ENCODE data around the gene LIN7C. TPM values are rescaled to one million over a fixed set of nuclear protein-coding genes. Genes with fewer than 3 reads are reported as not detected.
A peak's percentile ranks its signal among the peaks of the same experiment; 100 is the strongest.

Gene LIN7C
- total and polyA plus RNA-seq, 9 of the 15 experiments (the other 6 are each of a cell fraction or from before 2014, with no cell fraction given) = 10.8 to 52.7 (median 21.5) TPM

- TF ChIP-seq, protein P1, sequence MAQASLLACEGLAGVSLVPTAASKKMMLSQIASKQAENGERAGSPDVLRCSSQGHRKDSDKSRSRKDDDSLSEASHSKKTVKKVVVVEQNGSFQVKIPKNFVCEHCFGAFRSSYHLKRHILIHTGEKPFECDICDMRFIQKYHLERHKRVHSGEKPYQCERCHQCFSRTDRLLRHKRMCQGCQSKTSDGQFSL (CRISPR knock-in tag; IDR thresholded peaks at IDR 0.05) = peak; percentile 36
- TF ChIP-seq, protein P1 (tag; IDR thresholded peaks at IDR 0.05) = no peak
- TF ChIP-seq SAP30 (IDR thresholded peaks at IDR 0.05; ENCODE audit: borderline replicate concordance, insufficient read depth, low read depth, low read length, poor library complexity, severe bottlenecking) (peak; percentile 21), PHF8 (IDR thresholded peaks at IDR 0.05; ENCODE audit: borderline replicate concordance, low read length) (0 out of 2 replicates have a peak, but pooled peaks have one; percentile 52), SIN3A (IDR thresholded peaks at IDR 0.05; ENCODE audit: borderline replicate concordance in 2 of 2, control insufficient read depth in 1 of 2, low read depth in 2 of 2, low read length in 2 of 2) (0 out of 4 replicates have a peak, but pooled peaks of 1 of the 2 experiments have one; percentile 37), NR2C2 (CRISPR knock-in tag; IDR thresholded peaks at IDR 0.05) (no peak), NR2C2 (tag; IDR thresholded peaks at IDR 0.05) (peak; percentile 38), ZNF561 (CRISPR knock-in tag; conservative IDR thresholded peaks at IDR 0.05) (no peak), NUFIP1 (IDR thresholded peaks at IDR 0.05; ENCODE audit: partially characterized antibody) (no peak), GABPB2 (CRISPR knock-in tag; conservative IDR thresholded peaks at IDR 0.05) (no peak), FOXA1 (IDR thresholded peaks at IDR 0.05; ENCODE audit: borderline replicate concordance) (no peak), TGIF2 (CRISPR knock-in tag; IDR thresholded peaks at IDR 0.05) (no peak), MITF (IDR thresholded peaks at IDR 0.05) (0 out of 2 replicates have a peak, but pooled peaks have one; percentile 7), NONO (IDR thresholded peaks at IDR 0.05; ENCODE audit: low read depth in 2 of 2, low read length in 1 of 2) (peak in 1 of 2 experiments; percentile 78; a peak in 1 of 4 replicates), KAT7 (CRISPR knock-in tag; IDR thresholded peaks at IDR 0.05; ENCODE audit: borderline replicate concordance) (peak; percentile 37; the same call in 1 of the 2 replicates)
- TF ChIP-seq, protein P2, sequence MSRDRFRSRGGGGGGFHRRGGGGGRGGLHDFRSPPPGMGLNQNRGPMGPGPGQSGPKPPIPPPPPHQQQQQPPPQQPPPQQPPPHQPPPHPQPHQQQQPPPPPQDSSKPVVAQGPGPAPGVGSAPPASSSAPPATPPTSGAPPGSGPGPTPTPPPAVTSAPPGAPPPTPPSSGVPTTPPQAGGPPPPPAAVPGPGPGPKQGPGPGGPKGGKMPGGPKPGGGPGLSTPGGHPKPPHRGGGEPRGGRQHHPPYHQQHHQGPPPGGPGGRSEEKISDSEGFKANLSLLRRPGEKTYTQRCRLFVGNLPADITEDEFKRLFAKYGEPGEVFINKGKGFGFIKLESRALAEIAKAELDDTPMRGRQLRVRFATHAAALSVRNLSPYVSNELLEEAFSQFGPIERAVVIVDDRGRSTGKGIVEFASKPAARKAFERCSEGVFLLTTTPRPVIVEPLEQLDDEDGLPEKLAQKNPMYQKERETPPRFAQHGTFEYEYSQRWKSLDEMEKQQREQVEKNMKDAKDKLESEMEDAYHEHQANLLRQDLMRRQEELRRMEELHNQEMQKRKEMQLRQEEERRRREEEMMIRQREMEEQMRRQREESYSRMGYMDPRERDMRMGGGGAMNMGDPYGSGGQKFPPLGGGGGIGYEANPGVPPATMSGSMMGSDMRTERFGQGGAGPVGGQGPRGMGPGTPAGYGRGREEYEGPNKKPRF (IDR thresholded peaks at IDR 0.05; ENCODE audit: low read depth, low read length) = no peak
- TF ChIP-seq, protein P3, sequence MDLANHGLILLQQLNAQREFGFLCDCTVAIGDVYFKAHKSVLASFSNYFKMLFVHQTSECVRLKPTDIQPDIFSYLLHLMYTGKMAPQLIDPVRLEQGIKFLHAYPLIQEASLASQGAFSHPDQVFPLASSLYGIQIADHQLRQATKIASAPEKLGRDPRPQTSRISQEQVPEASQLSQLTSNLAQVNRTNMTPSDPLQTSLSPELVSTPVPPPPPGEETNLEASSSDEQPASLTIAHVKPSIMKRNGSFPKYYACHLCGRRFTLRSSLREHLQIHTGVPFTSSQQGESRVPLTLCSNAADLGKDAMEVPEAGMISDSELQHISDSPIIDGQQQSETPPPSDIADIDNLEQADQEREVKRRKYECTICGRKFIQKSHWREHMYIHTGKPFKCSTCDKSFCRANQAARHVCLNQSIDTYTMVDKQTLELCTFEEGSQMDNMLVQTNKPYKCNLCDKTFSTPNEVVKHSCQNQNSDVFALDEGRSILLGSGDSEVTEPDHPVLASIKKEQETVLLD (IDR thresholded peaks at IDR 0.05) = 0 out of 2 replicates have a peak, but pooled peaks have one; percentile 2
- TF ChIP-seq, protein P4, sequence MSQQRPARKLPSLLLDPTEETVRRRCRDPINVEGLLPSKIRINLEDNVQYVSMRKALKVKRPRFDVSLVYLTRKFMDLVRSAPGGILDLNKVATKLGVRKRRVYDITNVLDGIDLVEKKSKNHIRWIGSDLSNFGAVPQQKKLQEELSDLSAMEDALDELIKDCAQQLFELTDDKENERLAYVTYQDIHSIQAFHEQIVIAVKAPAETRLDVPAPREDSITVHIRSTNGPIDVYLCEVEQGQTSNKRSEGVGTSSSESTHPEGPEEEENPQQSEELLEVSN (IDR thresholded peaks at IDR 0.05; ENCODE audit: borderline replicate concordance in 1 of 2, extremely low read depth in 1 of 2, insufficient read depth in 1 of 2, insufficient read length in 1 of 2, low read depth in 1 of 2, low read length in 1 of 2, poor library complexity in 1 of 2, severe bottlenecking in 1 of 2) = peak in 1 of 2 experiments; percentile 33
Measured at GRCh38 chr11:27471589-27472397, 34.8 kb downstream of the LIN7C start (continued).
